DOHH2 (cell line): Measurements from ENCODE around the gene GPR108.

ENCODE experiments used
- CTCF ChIP-seq: fragments of 200-600 bp; sonication (generic); IDR thresholded peaks from one replicate; pipeline ENCODE4 v1.5.1; 2014; ENCODE audit warnings: antibody characterized with exemption, mild to moderate bottlenecking, low read depth, low read length; ENCODE audit not compliant: poor library complexity, severe bottlenecking
- EZH2phosphoT487 ChIP-seq: fragments of 200-600 bp; sonication (generic); IDR thresholded peaks from 2 replicates; pipeline ENCODE4 v1.6.1; 2017; ENCODE audit warnings: borderline replicate concordance, mild to moderate bottlenecking, antibody characterized with exemption, low read length, moderate library complexity, mixed read lengths

- TF ChIP-seq CTCF (no peak), EZH2phosphoT487 (no peak)
These were observed 24.4 kb downstream of the GPR108 start for GRCh38 chr19:6712692-6713670.
